Sigmoid colon (tissue), 7 donors: ENCODE measurements around the gene PLCD1. TPM values are rescaled to one million over a fixed set of nuclear protein-coding genes. Genes with fewer than 3 reads are reported as not detected.

Source experiments
- DNase-seq: peaks from one replicate; pipeline ENCODE4 v3.0.0-alpha.2; 2019
- H3K27ac ChIP-seq, 4 donors: fragments of 200-600 bp; sonication (generic); one replicate each; pipeline ENCODE4 v1.5.1; 2016 to 2019; ENCODE audit warnings: mild to moderate bottlenecking in 1 of 4
- H3K27me3 ChIP-seq, 3 donors: fragments of 200-600 bp; sonication (generic); one replicate each; pipeline ENCODE4 v1.5.1; 2019; ENCODE audit warnings: mild to moderate bottlenecking in 1 of 3
- H3K36me3 ChIP-seq, 4 donors: fragments of 200-600 bp; sonication (generic); one replicate each; pipeline ENCODE4 v1.5.1; 2016 to 2019
- H3K4me1 ChIP-seq, 4 donors: fragments of 200-600 bp; sonication (generic); one replicate each; pipeline ENCODE4 v1.5.1; 2017 to 2019
- H3K4me3 ChIP-seq, 4 donors: fragments of 200-600 bp; sonication (generic); one replicate each; pipeline ENCODE4 v1.5.1; 2017 to 2019; ENCODE audit warnings: mild to moderate bottlenecking in 2 of 4, moderate library complexity in 1 of 4
- H3K9me3 ChIP-seq, 4 donors: fragments of 200-600 bp in 3 of 4; sonication (generic) in 3 of 4; one replicate each; pipeline versions ENCODE4 v1.5.1 to v1.6.1; 2013 to 2019
- CTCF ChIP-seq, 4 experiments: fragments of 450-650 bp in 3 of 4; fragments of 200-600 bp in 1 of 4; IDR thresholded peaks; one replicate each; pipeline ENCODE4 v1.5.1; 2016 to 2019; ENCODE audit warnings: antibody characterized with exemption in 4 of 4, mild to moderate bottlenecking in 3 of 4, moderate library complexity in 2 of 4
- EP300 ChIP-seq, 4 donors: sonication (generic); formaldehyde crosslinking; IDR thresholded peaks; one replicate each; pipeline ENCODE4 v1.6.1; 2017; ENCODE audit warnings: antibody characterized with exemption in 4 of 4
- POLR2A ChIP-seq, 2 donors: fragments of 450-650 bp; IDR thresholded peaks; one replicate each; pipeline ENCODE4 v1.6.1; 2016; ENCODE audit warnings: antibody characterized with exemption in 2 of 2, mild to moderate bottlenecking in 2 of 2, moderate library complexity in 2 of 2
- POLR2AphosphoS5 ChIP-seq, 4 donors: sonication (generic); formaldehyde crosslinking; IDR thresholded peaks; one replicate each; pipeline ENCODE4 v1.6.1; 2017; ENCODE audit warnings: antibody characterized with exemption in 4 of 4
- WGBS, 2 donors: extraction: QIAGEN DNeasy Blood & Tissue Kit; methylation state at CpG; one replicate each; pipeline ENCODE4 v1.1.7; 2013; 5-methylcytosine and 5-hydroxymethylcytosine counted together
- intact Hi-C: fragments of 100-400 bp; cut with DNase I; formaldehyde crosslinking; loops from one replicate; pipeline ENCODE4 v1.15.1; 2023
- polyA plus RNA-seq, 3 donors: library from polyadenylated mRNA; stranded (reverse); fragments of 200-250 nt; gene quantifications; one replicate each; pipeline ENCODE4 v1.2.3, GENCODE V29; 2013
- total RNA-seq, 4 donors: library from RNA; depleted of rRNA; stranded (reverse); fragments of >200 nt; gene quantifications; one replicate each; pipeline ENCODE4 v1.1.0, GENCODE V29; 2016
- donor health status: healthy with polysubstance abuse.
- donor health status: Bipolar disorder and iron deficiency.
- donor health status: healthy.

Gene PLCD1
- total and polyA plus RNA-seq, 7 donors, result 10.3 to 139 (median 22.7) TPM

GRCh38 chr3:37982331-37982730, 47.1 kb downstream of the PLCD1 start:
- 47 to 77% methylated on average over 1 of the region's 1 CpG for WGBS, 2 donors
- no peak for DNase-seq
- no peak overlapping the region for H3K27ac ChIP-seq
- H3K36me3 ChIP-seq, result peaks cover 0 to 52% (median 12%) of the 10 kb centered on the region in 4 donors
- H3K9me3 ChIP-seq, result no peaks in the 10 kb centered on the region
- no peak overlapping the region for H3K4me3 ChIP-seq
- TF ChIP-seq EP300 (IDR thresholded peaks at IDR 0.05) (no peak), POLR2AphosphoS5 (IDR thresholded peaks at IDR 0.05) (no peak), POLR2A (IDR thresholded peaks at IDR 0.05) (no peak), CTCF (IDR thresholded peaks at IDR 0.05) (no peak)
- intact Hi-C loops, result no loop called here
- H3K27me3 ChIP-seq, result no peaks in the 10 kb centered on the region
- H3K4me1 ChIP-seq, result no peaks in the 10 kb centered on the region

GRCh38 chr3:37981348-37981664, 48.1 kb downstream of the PLCD1 start:
- DNase-seq, result no peak
- H3K27ac ChIP-seq, result no peak overlapping the region
- intact Hi-C loops, result no loop called here
- H3K9me3 ChIP-seq, result no peaks in the 10 kb centered on the region
- H3K27me3 ChIP-seq, result no peaks in the 10 kb centered on the region
- no peak for TF ChIP-seq CTCF (IDR thresholded peaks at IDR 0.05)
- TF ChIP-seq POLR2AphosphoS5 (IDR thresholded peaks at IDR 0.05), result no peak
- TF ChIP-seq POLR2A (IDR thresholded peaks at IDR 0.05), result no peak
- no peak for TF ChIP-seq EP300 (IDR thresholded peaks at IDR 0.05)
- H3K36me3 ChIP-seq, result peaks cover 4 to 63% (median 17%) of the 10 kb centered on the region in 4 donors
- no peaks in the 10 kb centered on the region for H3K4me1 ChIP-seq
- 89 to 96% methylated on average over 2 of the region's 2 CpGs for WGBS, 2 donors
- H3K4me3 ChIP-seq, result no peak overlapping the region

DNA sequence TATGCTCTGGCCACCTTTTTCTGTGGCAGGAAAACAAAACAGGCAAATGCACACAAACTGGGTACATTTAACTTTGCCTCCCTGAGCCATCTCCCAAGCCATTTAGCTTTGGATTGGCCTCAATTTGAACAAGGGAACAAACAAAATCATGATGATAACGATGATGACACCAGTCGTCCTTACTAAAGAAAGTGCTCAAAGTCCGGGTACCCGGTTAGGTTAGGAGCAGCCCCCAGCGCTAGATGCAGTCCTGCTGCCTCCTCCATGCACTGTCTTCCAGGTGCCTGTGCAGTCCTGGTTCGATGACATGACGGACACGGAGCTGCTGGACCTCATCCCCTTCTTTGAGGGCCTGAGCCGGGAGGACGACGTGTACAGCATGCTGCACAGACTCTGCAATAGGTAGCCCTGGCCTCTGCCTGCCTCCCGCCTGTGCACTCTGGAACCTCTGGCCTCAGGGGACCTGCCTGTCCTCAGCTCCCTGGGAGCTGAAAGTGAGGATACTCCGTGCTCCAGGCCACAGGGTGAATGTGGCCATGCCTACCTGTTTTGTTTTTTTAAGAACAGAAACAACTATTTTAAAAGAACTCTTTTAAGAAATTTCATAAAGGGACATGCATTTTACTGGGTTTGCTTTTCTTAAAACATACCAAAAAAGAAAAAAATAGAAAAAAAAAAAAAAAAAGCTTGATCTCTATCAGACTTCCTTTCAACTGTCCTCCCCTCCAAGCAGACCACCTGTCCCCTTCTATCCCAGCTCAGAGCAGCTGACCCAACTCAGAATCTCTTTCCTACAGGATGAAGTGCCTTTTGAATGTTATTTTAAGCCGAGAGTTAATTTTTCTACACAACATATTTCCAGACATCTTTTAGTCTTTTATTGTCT, 48.7 kb downstream of the PLCD1 start:
- no peak for DNase-seq
- 86 to 90% methylated on average over 14 of the region's 14 CpGs for WGBS, 2 donors
- H3K4me3 ChIP-seq, result no peak overlapping the region
- no peaks in the 10 kb centered on the region for H3K9me3 ChIP-seq
- H3K4me1 ChIP-seq, result no peaks in the 10 kb centered on the region
- intact Hi-C loops, result no loop called here
- no peak overlapping the region for H3K27ac ChIP-seq
- no peak for TF ChIP-seq EP300 (IDR thresholded peaks at IDR 0.05)
- TF ChIP-seq POLR2AphosphoS5 (IDR thresholded peaks at IDR 0.05), result no peak
- TF ChIP-seq POLR2A (IDR thresholded peaks at IDR 0.05), result no peak
- TF ChIP-seq CTCF (IDR thresholded peaks at IDR 0.05), result no peak
- no peaks in the 10 kb centered on the region for H3K27me3 ChIP-seq
- peaks cover 4 to 69% (median 23%) of the 10 kb centered on the region in 4 donors for H3K36me3 ChIP-seq

DNA sequence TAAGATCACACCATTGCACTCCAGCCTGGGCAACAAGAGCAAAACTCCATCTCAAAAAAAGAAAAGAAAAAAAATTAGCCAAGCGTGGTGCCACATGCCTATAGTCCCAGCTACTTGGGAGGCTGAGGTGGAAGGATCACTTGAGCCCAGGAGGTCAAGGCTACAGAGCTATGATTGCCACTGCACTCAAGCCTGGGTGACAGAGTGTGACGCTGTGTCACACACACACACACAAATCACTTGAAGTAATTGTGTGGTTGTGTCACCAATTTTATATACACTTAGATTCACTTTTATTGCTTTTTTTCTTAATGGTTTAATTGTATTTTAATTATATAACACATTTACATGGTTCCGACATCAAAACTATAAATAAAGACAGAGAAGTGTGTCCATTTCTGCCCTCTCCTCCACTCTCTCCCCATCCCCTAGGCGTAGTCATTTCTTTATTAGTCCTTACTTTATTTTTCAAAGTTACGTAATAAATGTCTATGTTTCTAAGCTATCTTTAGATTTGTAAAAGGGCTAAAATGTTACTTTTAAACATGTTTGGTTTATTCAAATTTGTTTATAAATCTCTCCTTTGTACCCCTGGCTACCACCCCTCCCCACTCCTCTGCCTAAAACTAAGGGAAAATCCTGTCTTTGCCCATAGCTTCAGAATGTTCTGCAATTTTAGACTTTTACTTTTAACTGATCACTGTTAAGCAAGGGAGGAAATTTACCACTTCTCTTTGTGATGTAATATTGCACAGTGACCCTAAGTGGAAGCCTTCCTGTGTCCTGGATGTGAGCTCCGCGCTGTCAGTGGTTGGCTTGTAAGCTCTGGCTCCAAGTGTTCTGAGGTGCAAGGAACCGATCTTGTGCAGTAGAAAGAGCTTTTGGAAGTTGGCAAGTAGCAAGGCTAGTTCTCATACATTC, 49.6 kb downstream of the PLCD1 start:
- H3K9me3 ChIP-seq, result no peaks in the 10 kb centered on the region
- intact Hi-C loops, result no loop called here
- H3K27ac ChIP-seq, result no peak overlapping the region
- no peak for DNase-seq
- no peak overlapping the region for H3K4me3 ChIP-seq
- H3K36me3 ChIP-seq, result peaks cover 4 to 72% (median 24%) of the 10 kb centered on the region in 4 donors
- 92% methylated on average over 8 of the region's 8 CpGs for WGBS, 2 donors
- H3K27me3 ChIP-seq, result no peaks in the 10 kb centered on the region
- H3K4me1 ChIP-seq, result no peaks in the 10 kb centered on the region
- TF ChIP-seq CTCF (IDR thresholded peaks at IDR 0.05) (no peak), POLR2AphosphoS5 (IDR thresholded peaks at IDR 0.05) (no peak), POLR2A (IDR thresholded peaks at IDR 0.05) (no peak), EP300 (IDR thresholded peaks at IDR 0.05) (no peak)
